A204.1 (cell line): ENCODE data around the gene PEX26.
A peak's percentile ranks its signal among the peaks of the same experiment; 100 is the strongest.
"Not testable (repeated sequence)": the region's sequence is repeated elsewhere in the genome, so short reads cannot be mapped to it uniquely, and the experiment has no call there.

Experiments used
- FAIRE-seq: peaks from 2 replicates; lab custom pipeline; 2012; peaks lifted over from hg19 to GRCh38; lab: Jason Lieb, UNC

The PEX26 gene

DNA sequence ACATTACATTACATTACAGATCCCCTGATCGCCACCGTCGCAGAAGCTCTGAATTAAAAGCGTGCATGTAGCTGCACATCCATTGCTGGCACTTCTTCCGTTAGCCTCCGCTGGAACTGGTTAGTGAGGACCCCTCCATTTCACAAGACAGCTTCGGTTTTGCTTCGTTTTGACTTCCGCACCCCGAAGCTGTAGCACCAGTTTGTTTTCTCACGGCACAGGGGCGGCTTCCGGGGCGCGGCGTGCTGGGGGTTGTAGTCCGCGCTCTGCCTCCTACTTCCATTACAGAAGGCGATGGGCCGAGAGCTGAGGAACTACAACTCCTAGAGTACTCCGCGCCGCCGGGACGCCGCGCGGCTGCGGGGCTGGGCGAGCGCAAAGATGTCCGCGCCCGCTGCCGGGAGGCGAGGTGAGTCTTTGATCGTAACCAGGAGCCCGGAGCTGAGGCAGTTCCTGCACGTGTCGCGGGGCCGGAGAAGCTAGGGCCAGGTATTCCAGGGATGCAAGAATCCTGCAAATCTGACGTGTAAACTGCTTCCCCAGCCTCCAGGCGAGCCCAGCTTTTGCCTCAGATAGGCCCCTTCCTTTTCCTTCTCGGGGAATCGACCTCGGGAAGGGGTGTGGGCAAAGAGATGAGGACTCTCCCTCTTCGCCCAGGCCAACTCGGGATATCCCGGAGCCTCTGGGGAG lies at the start of gene PEX26:
Gene PEX26, plus strand, starts transcription at position 352 of the 690 bp plus-strand sequence. CDS start 387 bp downstream, outside the sequence.
- peak; percentile 65 for FAIRE-seq

- no peak for FAIRE-seq
Observed at GRCh38 chr22:18028817-18029527, 48.8 kb upstream of the PEX26 start.

DNA sequence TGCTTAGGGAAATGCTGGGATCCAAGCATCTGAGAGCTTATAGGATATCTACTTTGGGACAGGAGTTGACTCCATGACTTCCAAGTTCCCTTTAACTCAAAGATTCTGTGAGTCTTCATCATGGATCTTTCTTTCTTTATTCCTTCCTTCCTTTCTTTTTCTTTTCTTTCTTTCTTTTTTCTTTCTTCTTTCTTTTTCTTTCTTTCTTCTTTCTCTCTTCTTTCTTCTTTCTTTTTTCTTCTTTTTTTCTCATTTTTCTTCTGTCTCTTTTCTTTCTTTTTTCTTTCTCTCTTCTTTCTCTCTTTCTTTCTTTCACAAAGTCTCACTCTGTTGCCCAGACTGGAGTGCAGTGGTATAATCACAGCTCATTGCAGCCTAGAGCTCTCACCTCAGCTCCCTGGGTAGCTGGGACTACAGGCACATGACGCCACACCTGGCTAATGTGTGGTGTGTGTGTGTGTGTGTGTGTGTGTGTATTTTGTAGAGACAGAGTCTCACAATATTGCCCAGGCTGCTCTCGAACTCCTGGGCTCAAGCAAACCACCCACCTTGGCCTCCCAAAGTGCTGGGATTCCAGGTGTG lies 48.0 kb upstream of the PEX26 start:
- FAIRE-seq, result no peak

DNA sequence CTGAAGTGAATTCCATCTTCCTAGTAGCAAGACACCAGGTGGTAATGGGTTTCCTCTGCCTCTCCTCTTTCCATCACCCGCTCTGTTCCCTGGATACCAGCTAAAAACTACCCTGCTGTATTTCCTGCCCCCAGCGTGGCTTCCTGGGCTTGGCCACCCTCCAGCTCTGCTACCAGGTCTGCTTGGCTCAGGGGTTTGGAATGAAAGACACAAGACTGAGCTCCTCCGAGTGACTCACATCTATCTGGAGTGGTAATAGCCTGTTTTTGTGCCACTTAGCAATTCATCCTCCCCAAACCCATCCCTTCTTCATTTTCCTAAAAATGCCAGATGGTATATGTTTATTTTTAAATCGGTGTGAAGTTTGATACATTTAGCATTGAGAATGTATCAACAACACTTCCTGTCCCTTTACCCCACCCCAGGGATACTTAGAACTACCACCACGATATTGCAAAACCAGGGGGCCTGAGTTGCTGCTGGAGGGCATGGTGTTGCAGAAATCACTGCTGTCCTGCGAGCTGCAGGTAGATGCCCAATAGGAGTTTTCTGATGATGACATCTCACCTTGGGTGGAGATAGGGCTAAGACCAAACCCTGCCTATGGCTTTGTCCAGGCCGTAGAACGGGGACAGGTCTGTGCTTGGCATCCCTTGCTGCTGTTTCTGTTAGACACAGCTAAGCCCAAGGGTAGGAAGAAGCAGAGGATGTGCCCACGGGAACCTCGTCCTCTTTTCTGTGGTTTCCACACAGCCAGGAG lies 45.9 kb upstream of the PEX26 start:
- no peak for FAIRE-seq

GRCh38 chr22:18032455-18033101 lies 45.2 kb upstream of the PEX26 start:
- no peak for FAIRE-seq

GRCh38 chr22:18033204-18033998 lies 44.4 kb upstream of the PEX26 start:
- FAIRE-seq, result no peak

DNA sequence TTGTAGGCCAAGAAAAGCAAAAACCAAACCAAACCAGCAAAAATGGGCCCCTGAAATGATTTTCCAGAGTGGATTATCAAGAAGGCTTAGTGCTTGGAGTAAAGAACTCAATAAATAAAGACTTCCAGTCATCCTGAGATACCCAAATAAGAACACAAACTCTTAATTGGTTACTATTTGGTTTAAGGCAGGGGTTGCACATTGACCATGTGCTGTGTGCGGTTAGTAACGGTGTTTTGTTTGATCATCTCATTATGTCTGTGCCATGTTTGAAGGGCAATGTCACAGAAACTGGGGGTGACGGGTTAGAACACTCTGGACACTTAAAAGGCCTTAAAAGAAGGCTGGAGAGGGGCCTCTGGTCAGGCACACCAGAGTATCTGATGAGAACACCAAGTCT lies 43.7 kb upstream of the PEX26 start:
- no peak for FAIRE-seq

DNA sequence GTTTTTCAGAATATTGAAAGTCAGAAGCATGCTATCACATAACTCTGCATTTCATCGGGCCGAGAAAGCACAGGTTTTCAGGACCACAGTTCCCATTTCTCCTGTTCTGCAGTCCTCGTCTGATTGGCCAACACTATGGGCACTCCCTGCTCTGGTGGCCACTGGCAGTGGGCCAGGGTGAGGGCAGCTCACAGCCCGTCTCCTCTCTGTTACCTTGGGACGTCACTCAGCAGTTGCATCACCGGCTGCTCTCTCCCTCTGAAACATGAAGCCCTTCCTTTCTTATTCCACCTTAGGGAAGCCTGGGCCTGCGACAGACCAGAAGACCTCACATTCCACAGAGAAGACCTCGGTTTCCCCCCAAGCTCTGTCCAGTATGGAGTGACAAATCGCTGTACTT lies 42.0 kb upstream of the PEX26 start:
- FAIRE-seq, result no peak

GRCh38 chr22:18040898-18041297 lies 36.9 kb upstream of the PEX26 start:
- FAIRE-seq, result not testable (repeated sequence)

GRCh38 chr22:18042685-18043084 lies 35.1 kb upstream of the PEX26 start:
- no peak for FAIRE-seq

GRCh38 chr22:18044548-18045271 lies 33.1 kb upstream of the PEX26 start:
- FAIRE-seq, result no peak

DNA sequence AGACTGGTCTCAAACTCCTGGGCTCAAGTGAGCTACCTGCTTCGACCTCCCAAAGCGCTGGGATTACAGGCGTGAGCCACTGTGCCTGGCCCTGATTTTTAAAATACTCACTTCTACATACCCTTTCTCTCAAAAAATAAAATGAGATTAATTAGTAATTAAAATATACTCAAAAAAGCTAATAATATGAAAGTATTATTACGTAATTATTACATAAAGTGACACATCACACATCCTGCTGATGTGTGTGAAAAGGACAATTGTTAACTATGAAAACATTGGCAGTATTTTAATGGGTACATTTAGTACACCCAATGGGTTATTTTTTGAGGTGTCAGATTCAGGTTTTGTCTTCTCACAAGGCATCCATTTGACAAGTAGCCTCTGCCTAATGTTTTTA lies 32.0 kb upstream of the PEX26 start:
- FAIRE-seq, result no peak

DNA sequence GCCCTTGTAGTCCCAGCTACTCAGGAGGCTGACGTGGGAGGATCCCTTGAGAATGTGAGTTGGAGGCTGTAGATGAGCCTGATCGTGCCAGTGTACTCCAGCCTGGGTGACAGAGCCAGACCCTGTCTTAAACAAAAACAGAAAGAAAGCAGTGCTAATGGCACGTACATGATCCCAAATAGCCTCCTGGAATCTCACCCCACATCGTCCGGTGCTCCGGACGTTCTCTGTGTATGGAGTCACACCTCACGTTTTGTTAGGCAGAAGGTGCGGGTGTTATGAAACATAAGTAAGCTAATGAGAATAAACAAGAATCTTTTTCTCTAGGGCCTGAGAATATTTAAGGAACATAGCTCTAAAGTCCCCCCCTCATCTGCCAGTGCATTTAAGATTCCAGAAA lies 29.7 kb upstream of the PEX26 start:
- FAIRE-seq, result no peak

DNA sequence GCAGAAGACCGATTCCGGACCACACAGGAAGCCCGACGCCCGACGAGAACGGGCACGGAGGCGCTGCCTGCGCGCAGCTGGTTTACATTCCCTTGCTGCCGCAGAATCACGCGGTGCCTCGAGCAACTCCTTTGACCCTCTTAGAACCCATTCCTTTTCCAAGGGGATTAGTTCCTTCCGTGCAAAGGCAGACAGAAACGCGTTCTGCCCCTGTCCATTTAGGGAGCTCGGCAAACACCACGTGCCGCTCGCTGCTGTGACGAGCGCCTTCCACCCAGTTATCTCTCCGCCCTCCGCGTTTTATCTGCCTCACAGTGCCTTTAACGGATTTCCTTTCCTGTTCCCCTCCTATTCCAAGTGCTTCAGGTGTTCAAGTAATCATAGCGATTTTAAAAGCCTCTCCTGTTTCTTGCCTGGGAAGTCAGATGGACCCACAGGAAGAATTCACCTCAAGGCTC lies 29.3 kb upstream of the PEX26 start:
- no peak for FAIRE-seq

GRCh38 chr22:18050065-18050464 lies 27.7 kb upstream of the PEX26 start:
- no peak for FAIRE-seq

GRCh38 chr22:18051113-18051512 lies 26.7 kb upstream of the PEX26 start:
- FAIRE-seq, result not testable (repeated sequence)

GRCh38 chr22:18053216-18053946 lies 24.4 kb upstream of the PEX26 start:
- FAIRE-seq, result not testable (repeated sequence)

DNA sequence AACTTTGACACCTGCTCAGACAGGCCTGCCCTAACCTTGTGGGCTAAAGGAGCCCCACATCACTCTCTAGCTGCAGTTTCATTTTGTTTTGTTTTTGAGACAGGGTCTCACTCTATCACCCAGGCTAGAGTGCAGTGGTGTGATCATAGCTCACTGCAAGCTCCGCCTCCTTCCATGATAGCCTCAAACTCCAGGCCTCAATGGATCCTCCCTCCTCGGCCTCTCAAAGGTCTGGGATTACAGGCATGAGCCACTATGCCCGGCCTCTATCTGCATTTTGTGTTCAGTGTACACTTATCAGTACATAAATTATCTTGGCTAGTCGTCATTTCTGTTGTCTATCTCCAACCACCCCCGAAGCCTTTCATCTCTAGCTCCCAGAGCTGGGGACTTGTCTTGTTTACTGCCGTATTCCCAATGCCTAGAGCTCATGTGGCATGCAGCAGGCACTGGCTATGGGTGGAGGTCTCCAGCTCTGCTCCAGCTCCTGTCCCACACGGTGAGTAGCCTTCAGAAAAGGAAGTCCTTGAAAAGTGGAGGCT lies 22.1 kb upstream of the PEX26 start:
- no peak for FAIRE-seq

GRCh38 chr22:18056161-18056666 lies 21.6 kb upstream of the PEX26 start:
- no peak for FAIRE-seq
